ENCODE measurements around the gene PFKM. TPM values are rescaled to one million over a fixed set of nuclear protein-coding genes. Genes with fewer than 3 reads are reported as not detected.

Gene PFKM
- total and polyA plus RNA-seq, 12 donors = 121 to 948 (median 668) TPM

GRCh38 chr12:48175613-48176416 lies 56.7 kb downstream of the PFKM start:
- H3K36me3 ChIP-seq = no peaks in the 10 kb centered on the region
- H3K27ac ChIP-seq = no peak overlapping the region
- WGBS, 2 donors = 60 to 68% methylated on average over 3 of the region's 3 CpGs
- TF ChIP-seq, protein P1, sequence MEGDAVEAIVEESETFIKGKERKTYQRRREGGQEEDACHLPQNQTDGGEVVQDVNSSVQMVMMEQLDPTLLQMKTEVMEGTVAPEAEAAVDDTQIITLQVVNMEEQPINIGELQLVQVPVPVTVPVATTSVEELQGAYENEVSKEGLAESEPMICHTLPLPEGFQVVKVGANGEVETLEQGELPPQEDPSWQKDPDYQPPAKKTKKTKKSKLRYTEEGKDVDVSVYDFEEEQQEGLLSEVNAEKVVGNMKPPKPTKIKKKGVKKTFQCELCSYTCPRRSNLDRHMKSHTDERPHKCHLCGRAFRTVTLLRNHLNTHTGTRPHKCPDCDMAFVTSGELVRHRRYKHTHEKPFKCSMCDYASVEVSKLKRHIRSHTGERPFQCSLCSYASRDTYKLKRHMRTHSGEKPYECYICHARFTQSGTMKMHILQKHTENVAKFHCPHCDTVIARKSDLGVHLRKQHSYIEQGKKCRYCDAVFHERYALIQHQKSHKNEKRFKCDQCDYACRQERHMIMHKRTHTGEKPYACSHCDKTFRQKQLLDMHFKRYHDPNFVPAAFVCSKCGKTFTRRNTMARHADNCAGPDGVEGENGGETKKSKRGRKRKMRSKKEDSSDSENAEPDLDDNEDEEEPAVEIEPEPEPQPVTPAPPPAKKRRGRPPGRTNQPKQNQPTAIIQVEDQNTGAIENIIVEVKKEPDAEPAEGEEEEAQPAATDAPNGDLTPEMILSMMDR (IDR thresholded peaks at IDR 0.05) = no peak
- no peaks in the 10 kb centered on the region for H3K4me1 ChIP-seq
- intact Hi-C loops (cut with DNase I) = no loop called here
- H3K27me3 ChIP-seq = peaks cover 0 to 56% (median 47%) of the 10 kb centered on the region in 7 donors
- H3K4me3 ChIP-seq = no peak overlapping the region
- no peak for ATAC-seq
- no peaks in the 10 kb centered on the region for H3K9me3 ChIP-seq
- no peak for DNase-seq

DNA sequence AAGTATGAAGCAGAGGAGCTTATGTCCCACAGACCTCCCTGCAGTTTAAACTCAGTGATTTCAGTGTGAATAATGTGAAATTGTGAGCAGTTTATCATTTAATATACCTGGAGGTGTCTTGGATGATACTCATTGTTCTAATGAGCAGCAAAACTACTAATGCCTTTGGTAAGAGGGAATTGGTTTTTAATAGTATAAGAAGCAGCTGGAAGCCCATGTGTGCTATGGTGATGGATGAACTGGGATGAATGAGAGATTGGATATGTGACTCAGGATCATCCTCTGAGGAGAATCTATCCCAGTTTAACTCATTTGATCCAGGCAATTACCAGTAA lies 57.2 kb downstream of the PFKM start:
- H3K27me3 ChIP-seq = peaks cover 0 to 62% (median 53%) of the 10 kb centered on the region in 7 donors
- no peak overlapping the region for H3K27ac ChIP-seq

GRCh38 chr12:48177982-48178381 lies 58.8 kb downstream of the PFKM start:
- ATAC-seq (no peak), DNase-seq (no peak)
- H3K4me3 ChIP-seq = no peak overlapping the region
- WGBS, 2 donors = 60 to 65% methylated on average over 4 of the region's 4 CpGs
- no peaks in the 10 kb centered on the region for H3K36me3 ChIP-seq
- H3K9me3 ChIP-seq = no peaks in the 10 kb centered on the region
- peaks cover 0 to 78% (median 57%) of the 10 kb centered on the region in 7 donors for H3K27me3 ChIP-seq
- peaks cover 0 to 11% (median 7%) of the 10 kb centered on the region in 9 donors for H3K4me1 ChIP-seq
- no peak overlapping the region for H3K27ac ChIP-seq
- TF ChIP-seq, protein P1 (IDR thresholded peaks at IDR 0.05) = no peak
- intact Hi-C loops (cut with DNase I) = no loop called here

More for the DNA sequence above, 57.2 kb downstream of the PFKM start:
- no peaks in the 10 kb centered on the region for H3K36me3 ChIP-seq
- intact Hi-C loops (cut with DNase I) = no loop called here
- DNase-seq (no peak), ATAC-seq (no peak)
- no peak overlapping the region for H3K4me3 ChIP-seq
- H3K9me3 ChIP-seq = no peaks in the 10 kb centered on the region
- TF ChIP-seq, protein P1 (IDR thresholded peaks at IDR 0.05) = no peak
- no peaks in the 10 kb centered on the region for H3K4me1 ChIP-seq

- ATAC-seq (no peak), DNase-seq (no peak)
- Histone ChIP-seq H3K27me3 (peaks cover 0 to 93% (median 69%) of the 10 kb centered on the region in 7 donors), H3K4me3 (no peak overlapping the region), H3K27ac (no peak overlapping the region), H3K9me3 (no peaks in the 10 kb centered on the region), H3K4me1 (peaks cover 0 to 23% (median 20%) of the 10 kb centered on the region in 9 donors), H3K36me3 (no peaks in the 10 kb centered on the region)
- TF ChIP-seq, protein P1 (IDR thresholded peaks at IDR 0.05) = no peak
- WGBS, 2 donors = 92 to 93% methylated on average over 1 of the region's 1 CpG
- intact Hi-C loops (cut with DNase I) = no loop called here
Measured at GRCh38 chr12:48179466-48179865, 60.3 kb downstream of the PFKM start.
